HepG2 (cell line): ENCODE results near the gene TMEM80. TPM values are rescaled to one million over a fixed set of nuclear protein-coding genes. Genes with fewer than 3 reads are reported as not detected.

Source experiments
- ATAC-seq: fragments of 200-7000 bp; cut with Tn5 transposase; 3 replicates; pipeline ENCODE4 v1.9.1; 2020; ENCODE audit warnings: mild to moderate bottlenecking, moderate library complexity
- BruUV-seq: library from RNA; stranded (reverse); fragments of 400-500 nt; replicated peaks from 2 replicates; lab custom pipeline; 2021; lab: Mats Ljungman, UMichigan
- CTCF ChIA-PET: fragments of 300-600 bp; formaldehyde crosslinking; extraction: SDS; loops from one replicate; lab custom pipeline; 2021; ENCODE audit warnings: low total read pairs, inconsistent platforms, low intra/inter-chr PET ratio; lab: Yijun Ruan, JAX
- POLR2A ChIA-PET: fragments of 350-600 bp; sonication (Branson Sonifier 250); formaldehyde crosslinking; loops from one replicate; lab custom pipeline; 2020; ENCODE audit warnings: antibody characterized with exemption, inconsistent platforms; lab: Yijun Ruan, JAX
- DNase-seq: peaks from one replicate; pipeline ENCODE4 v3.0.0-alpha.2; 2015; ENCODE audit warnings: low spot score
- FAIRE-seq: peaks from 3 replicates; lab custom pipeline; 2011; peaks lifted over from hg19 to GRCh38; lab: Jason Lieb, UNC
- H2AFZ ChIP-seq: one replicate; pipeline ENCODE4 v1.6.1; 2011; ENCODE audit warnings: low read length, inconsistent platforms
- H3K27ac ChIP-seq: fragments of 300-600 bp; 3 replicates; pipeline ENCODE4 v1.8.0; 2011; ENCODE audit warnings: mixed run types, mild to moderate bottlenecking, mixed read lengths, low read length, inconsistent platforms; ENCODE audit not compliant: insufficient read depth; ENCODE audit errors: extremely low read length
- H3K27me3 ChIP-seq, 2 experiments: fragments of 200-600 bp in 1 of 2; 2 replicates in 1 of 2; 3 replicates in 1 of 2; pipeline versions ENCODE4 v1.6.0 to v1.8.0; 2011; ENCODE audit warnings: low read length in 2 of 2, mild to moderate bottlenecking in 2 of 2, moderate library complexity in 2 of 2, inconsistent platforms in 1 of 2; ENCODE audit not compliant: insufficient read depth in 2 of 2, control insufficient read depth in 1 of 2
- H3K36me3 ChIP-seq, 2 experiments: fragments of 200-600 bp in 1 of 2; replicated peaks in 1 of 2; 2 replicates in 1 of 2; 3 replicates in 1 of 2; pipeline versions ENCODE4 v1.5.1 to v1.8.0; 2011; ENCODE audit warnings: low read length in 2 of 2, inconsistent platforms in 1 of 2; ENCODE audit not compliant: insufficient read depth in 2 of 2, control insufficient read depth in 1 of 2
- H3K4me1 ChIP-seq: 2 replicates; pipeline ENCODE4 v1.5.1; 2012; ENCODE audit warnings: low read length, inconsistent platforms; ENCODE audit not compliant: insufficient read depth
- H3K4me2 ChIP-seq: 2 replicates; pipeline ENCODE4 v1.6.0; 2011; ENCODE audit warnings: low read depth, low read length, inconsistent platforms
- H3K4me3 ChIP-seq, 3 experiments: fragments of 200-600 bp in 1 of 3; sonication (generic), shearing (Covaris generic) in 1 of 3; replicated peaks in 1 of 3; 2 replicates each; pipeline ENCODE4 v1.5.1; 2011 to 2016; ENCODE audit warnings: low read length in 3 of 3, inconsistent platforms in 2 of 3, low read depth in 2 of 3, mild to moderate bottlenecking in 2 of 3, control low read depth in 1 of 3, mixed read lengths in 1 of 3; ENCODE audit not compliant: insufficient read depth in 1 of 3
- H3K79me2 ChIP-seq: one replicate; pipeline ENCODE4 v1.6.1; 2011; ENCODE audit warnings: low read length, inconsistent platforms; ENCODE audit not compliant: insufficient read depth
- H3K9ac ChIP-seq: 2 replicates; pipeline ENCODE4 v1.6.0; 2011; ENCODE audit warnings: mild to moderate bottlenecking, low read depth, low read length, inconsistent platforms; ENCODE audit not compliant: insufficient read depth
- H3K9me3 ChIP-seq: 2 replicates; pipeline ENCODE4 v1.5.1; 2012; ENCODE audit warnings: mild to moderate bottlenecking, low read length
- H4K20me1 ChIP-seq: 2 replicates; pipeline ENCODE4 v1.6.0; 2011; ENCODE audit warnings: inconsistent platforms, mild to moderate bottlenecking, low read length, moderate library complexity; ENCODE audit not compliant: insufficient read depth
- AGO2 ChIP-seq: fragments of 200-400 bp; formaldehyde crosslinking; optimal IDR thresholded peaks from 2 replicates; pipeline ENCODE3; 2017; ENCODE audit warnings: mild to moderate bottlenecking, low read depth, low read length, moderate library complexity
- CEBPB ChIP-seq: IDR thresholded peaks from 2 replicates; pipeline ENCODE4 v1.6.1; 2011; ENCODE audit warnings: low read depth, low read length, improper control_type of control experiment, borderline replicate concordance
- ETV6 ChIP-seq: sonication (generic); formaldehyde crosslinking; conservative IDR thresholded peaks from 2 replicates; pipeline ENCODE4 v1.4.0; 2020; ENCODE audit warnings: missing genetic modification reagents
- SP1 ChIP-seq, 2 experiments: fragments of 450-650 bp in 1 of 2; sonication (generic) in 1 of 2; formaldehyde crosslinking in 1 of 2; IDR thresholded peaks; 2 replicates each; pipeline versions ENCODE4 v1.4.0 to v1.6.1; 2016 to 2020; ENCODE audit warnings: missing genetic modification reagents in 1 of 2
- ZNF577 ChIP-seq: sonication (generic); formaldehyde crosslinking; IDR thresholded peaks from 2 replicates; pipeline ENCODE4 v1.4.0; 2020; ENCODE audit warnings: mild to moderate bottlenecking, low read depth, missing genetic modification reagents, borderline replicate concordance
- WGBS: methylation state at CpG from one replicate; pipeline ENCODE4 v1.1.6; 2017; ENCODE audit warnings: low lambda C conversion rate; 5-methylcytosine and 5-hydroxymethylcytosine counted together
- in situ Hi-C: cut with HindIII; loops from 2 replicates; pipeline ENCODE4 v1.10.0; 2017; ENCODE audit warnings: low pct_unique_long_range_greater_than_20kb; ENCODE audit not compliant: extremely low pct_ligation_motif_present
- intact Hi-C: fragments of 100-400 bp; cut with micrococcal nuclease; formaldehyde crosslinking; loops from one replicate; pipeline ENCODE4 v1.10.0; 2022; ENCODE audit not compliant: unreplicated experiment
- polyA plus RNA-seq, 8 experiments: library from polyadenylated mRNA; depleted of rRNA in 3 of 8; stranded (reverse) in 7 of 8; unstranded in 1 of 8; fragments of >200 nt; fragmentation: Illumina TruSeq in 4 of 8; extraction: Trizol in 4 of 8; gene quantifications; 2 replicates each; pipeline versions ENCODE4 v1.2.1 to v1.2.3, GENCODE V29; 2011 to 2016; ENCODE audit warnings: low read depth in 4 of 8, missing spikeins in 1 of 8, mixed read lengths in 1 of 8; ENCODE audit not compliant: insufficient read depth in 1 of 8
- total RNA-seq, 5 experiments: library from RNA; depleted of rRNA; stranded (reverse); fragments of >200 nt; fragmentation: Illumina TruSeq; extraction: Trizol; gene quantifications; 2 replicates each; pipeline ENCODE4 v1.2.3, GENCODE V29; 2016; ENCODE audit warnings: low read depth in 1 of 5
- TF ChIP-seq, protein P1 (sequence below): sonication (generic); formaldehyde crosslinking; IDR thresholded peaks from 2 replicates; pipeline ENCODE4 v1.4.0; 2020; ENCODE audit warnings: missing genetic modification reagents
- TF ChIP-seq, protein P2 (sequence below): sonication (generic); formaldehyde crosslinking; IDR thresholded peaks from 2 replicates; pipeline ENCODE4 v1.5.0; 2020; ENCODE audit warnings: missing genetic modification reagents

The TMEM80 gene
- total and polyA plus RNA-seq, 2 of the 13 experiments (the other 11 are each of a cell fraction or from before 2014, with no cell fraction given), result 5.6 to 17.1 TPM

DNA sequence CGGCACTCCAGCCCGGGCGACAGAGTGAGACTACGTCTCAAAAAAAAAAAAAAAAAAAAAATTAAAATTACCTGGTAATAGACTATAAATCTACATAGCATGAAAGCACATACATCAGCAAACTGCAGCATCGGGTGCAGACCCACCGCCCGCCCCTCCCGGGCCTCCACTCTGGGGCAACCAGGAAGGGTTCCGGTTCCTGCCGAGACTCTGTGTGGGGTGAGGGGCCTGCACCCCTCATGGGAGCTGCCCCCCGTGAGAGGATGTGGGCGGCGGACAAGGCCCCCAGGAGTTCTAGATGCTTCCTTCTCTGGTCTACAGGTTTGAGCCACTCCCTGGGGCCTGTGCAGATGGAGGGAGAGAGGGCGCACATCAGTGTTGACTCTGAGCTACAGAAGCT is 49.4 kb upstream of the TMEM80 start:
- POLR2A ChIA-PET, result no interaction called here
- H3K36me3 ChIP-seq, result peaks cover 5 to 17% of the 10 kb centered on the region in 2 experiments; a peak in 4 of 5 replicates
- FAIRE-seq, result no peak

More for the DNA sequence above, 49.4 kb upstream of the TMEM80 start:
- H2AFZ ChIP-seq, result no peak overlapping the region
- H3K27me3 ChIP-seq, result no peaks in the 10 kb centered on the region
- CTCF ChIA-PET, result no interaction called here
- in situ Hi-C loops (no loop called here), intact Hi-C loops (no loop called here)
- 0 out of 2 replicates have a peak, but pooled peaks cover 5% of the 10 kb centered on the region for H4K20me1 ChIP-seq
- no peak for DNase-seq
- H3K4me3 ChIP-seq, result no peak overlapping the region
- H3K79me2 ChIP-seq, result no peaks in the 10 kb centered on the region
- ATAC-seq, result no peak
- 91% methylated on average over 14 of the region's 14 CpGs for WGBS
- peaks cover 12% of the 10 kb centered on the region; the same call in 1 of the 2 replicates for H3K4me1 ChIP-seq
- no peak overlapping the region for H3K4me2 ChIP-seq
- BruUV-seq, result no TSS peak
- no peaks in the 10 kb centered on the region for H3K9me3 ChIP-seq
- no peak overlapping the region for H3K27ac ChIP-seq
- H3K9ac ChIP-seq, result no peak overlapping the region
- TF ChIP-seq, protein P1, sequence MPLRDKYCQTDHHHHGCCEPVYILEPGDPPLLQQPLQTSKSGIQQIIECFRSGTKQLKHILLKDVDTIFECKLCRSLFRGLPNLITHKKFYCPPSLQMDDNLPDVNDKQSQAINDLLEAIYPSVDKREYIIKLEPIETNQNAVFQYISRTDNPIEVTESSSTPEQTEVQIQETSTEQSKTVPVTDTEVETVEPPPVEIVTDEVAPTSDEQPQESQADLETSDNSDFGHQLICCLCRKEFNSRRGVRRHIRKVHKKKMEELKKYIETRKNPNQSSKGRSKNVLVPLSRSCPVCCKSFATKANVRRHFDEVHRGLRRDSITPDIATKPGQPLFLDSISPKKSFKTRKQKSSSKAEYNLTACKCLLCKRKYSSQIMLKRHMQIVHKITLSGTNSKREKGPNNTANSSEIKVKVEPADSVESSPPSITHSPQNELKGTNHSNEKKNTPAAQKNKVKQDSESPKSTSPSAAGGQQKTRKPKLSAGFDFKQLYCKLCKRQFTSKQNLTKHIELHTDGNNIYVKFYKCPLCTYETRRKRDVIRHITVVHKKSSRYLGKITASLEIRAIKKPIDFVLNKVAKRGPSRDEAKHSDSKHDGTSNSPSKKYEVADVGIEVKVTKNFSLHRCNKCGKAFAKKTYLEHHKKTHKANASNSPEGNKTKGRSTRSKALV (CRISPR knock-in tag), result no peak
- no peak for TF ChIP-seq ETV6 (CRISPR knock-in tag)
- TF ChIP-seq CEBPB, result no peak
- peak; percentile 61 for TF ChIP-seq AGO2
- TF ChIP-seq, protein P2, sequence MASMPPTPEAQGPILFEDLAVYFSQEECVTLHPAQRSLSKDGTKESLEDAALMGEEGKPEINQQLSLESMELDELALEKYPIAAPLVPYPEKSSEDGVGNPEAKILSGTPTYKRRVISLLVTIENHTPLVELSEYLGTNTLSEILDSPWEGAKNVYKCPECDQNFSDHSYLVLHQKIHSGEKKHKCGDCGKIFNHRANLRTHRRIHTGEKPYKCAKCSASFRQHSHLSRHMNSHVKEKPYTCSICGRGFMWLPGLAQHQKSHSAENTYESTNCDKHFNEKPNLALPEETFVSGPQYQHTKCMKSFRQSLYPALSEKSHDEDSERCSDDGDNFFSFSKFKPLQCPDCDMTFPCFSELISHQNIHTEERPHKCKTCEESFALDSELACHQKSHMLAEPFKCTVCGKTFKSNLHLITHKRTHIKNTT (CRISPR knock-in tag), result no peak
- no peak for TF ChIP-seq ZNF577
- no peak for TF ChIP-seq SP1 (IDR thresholded peaks at IDR 0.05)
- TF ChIP-seq SP1 (CRISPR knock-in tag; IDR thresholded peaks at IDR 0.05), result no peak
